Colonic mucosa (tissue), 4 donors: ENCODE data around the gene ARRDC5. TPM values are rescaled to one million over a fixed set of nuclear protein-coding genes. Genes with fewer than 3 reads are reported as not detected.

Experiments
- DNase-seq: peaks from one replicate; pipeline ENCODE4 v3.0.0-alpha.2; 2020
- H3K27ac ChIP-seq: fragments of 200-600 bp; one replicate; pipeline ENCODE4 v1.8.0; 2021
- H3K27me3 ChIP-seq: fragments of 200-600 bp; one replicate; pipeline ENCODE4 v1.8.0; 2021
- H3K36me3 ChIP-seq: fragments of 200-600 bp; one replicate; pipeline ENCODE4 v1.8.0; 2021
- H3K4me1 ChIP-seq: fragments of 200-600 bp; one replicate; pipeline ENCODE4 v1.8.0; 2021; ENCODE audit warnings: mild to moderate bottlenecking
- H3K4me3 ChIP-seq: fragments of 200-600 bp; one replicate; pipeline ENCODE4 v1.8.0; 2021
- H3K9ac ChIP-seq, 2 donors: one replicate each; pipeline ENCODE4 v1.7.0; 2013; ENCODE audit warnings: control low read depth in 2 of 2, low read depth in 2 of 2, low read length in 2 of 2
- H3K9me3 ChIP-seq: fragments of 200-600 bp; one replicate; pipeline ENCODE4 v1.8.0; 2021
- intact Hi-C: fragments of 100-400 bp; cut with DNase I; formaldehyde crosslinking; loops from one replicate; pipeline ENCODE4 v1.14.1; 2022
- total RNA-seq, 2 donors: library from RNA; stranded (reverse); fragmentation: NEBNext Ultra II Directional in 1 of 2; extraction: Animal tissue kit (Norgen Biotek cat#: 25700) in 1 of 2; gene quantifications; one replicate each; pipeline ENCODE4 v1.2.1, GENCODE V29; 2021
- TF ChIP-seq, protein P1 (sequence below): fragments of 200-600 bp; IDR thresholded peaks from one replicate; pipeline ENCODE4 v1.8.0; 2022; ENCODE audit warnings: antibody characterized with exemption, mild to moderate bottlenecking
- donor health status: healthy.
- donor health status: DM: no; HTN: no; CAD: no.
- donor health status: DM: no; HTN: no; CAD: no.

Gene ARRDC5
- total RNA-seq, 2 donors from 2014 or later = 0.15 TPM; not detected in 1

GRCh38 chr19:4935444-4935843, 32.7 kb upstream of the ARRDC5 start:
- Histone ChIP-seq H3K36me3 (no peaks in the 10 kb centered on the region), H3K9ac (no peak overlapping the region), H3K4me1 (no peaks in the 10 kb centered on the region), H3K27ac (no peak overlapping the region), H3K4me3 (no peak overlapping the region), H3K9me3 (no peaks in the 10 kb centered on the region), H3K27me3 (no peaks in the 10 kb centered on the region)
- TF ChIP-seq, protein P1, sequence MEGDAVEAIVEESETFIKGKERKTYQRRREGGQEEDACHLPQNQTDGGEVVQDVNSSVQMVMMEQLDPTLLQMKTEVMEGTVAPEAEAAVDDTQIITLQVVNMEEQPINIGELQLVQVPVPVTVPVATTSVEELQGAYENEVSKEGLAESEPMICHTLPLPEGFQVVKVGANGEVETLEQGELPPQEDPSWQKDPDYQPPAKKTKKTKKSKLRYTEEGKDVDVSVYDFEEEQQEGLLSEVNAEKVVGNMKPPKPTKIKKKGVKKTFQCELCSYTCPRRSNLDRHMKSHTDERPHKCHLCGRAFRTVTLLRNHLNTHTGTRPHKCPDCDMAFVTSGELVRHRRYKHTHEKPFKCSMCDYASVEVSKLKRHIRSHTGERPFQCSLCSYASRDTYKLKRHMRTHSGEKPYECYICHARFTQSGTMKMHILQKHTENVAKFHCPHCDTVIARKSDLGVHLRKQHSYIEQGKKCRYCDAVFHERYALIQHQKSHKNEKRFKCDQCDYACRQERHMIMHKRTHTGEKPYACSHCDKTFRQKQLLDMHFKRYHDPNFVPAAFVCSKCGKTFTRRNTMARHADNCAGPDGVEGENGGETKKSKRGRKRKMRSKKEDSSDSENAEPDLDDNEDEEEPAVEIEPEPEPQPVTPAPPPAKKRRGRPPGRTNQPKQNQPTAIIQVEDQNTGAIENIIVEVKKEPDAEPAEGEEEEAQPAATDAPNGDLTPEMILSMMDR = no peak
- intact Hi-C loops = no loop called here
- DNase-seq = no peak

DNA sequence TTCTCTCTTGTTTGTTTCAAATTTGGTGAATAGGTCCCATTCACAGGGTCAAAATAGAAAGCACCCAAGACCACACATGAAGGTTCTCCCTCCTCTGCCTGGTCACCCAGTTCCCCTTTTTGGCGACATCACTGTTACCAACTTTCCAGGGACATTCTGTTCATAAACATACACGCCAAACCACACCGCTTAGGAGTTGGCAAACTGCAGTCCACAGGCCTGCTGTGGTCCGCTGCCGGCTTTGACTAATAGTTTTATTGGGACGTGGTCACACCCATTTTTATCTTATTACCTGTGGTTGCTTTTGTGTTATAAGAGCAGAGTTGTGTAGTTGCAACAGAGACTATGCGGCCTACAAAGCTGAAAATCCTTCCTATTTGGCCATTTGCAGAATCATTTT, 30.8 kb upstream of the ARRDC5 start:
- no peak for DNase-seq
- H3K27ac ChIP-seq = no peak overlapping the region
- no peaks in the 10 kb centered on the region for H3K36me3 ChIP-seq
- H3K4me1 ChIP-seq = no peaks in the 10 kb centered on the region
- no peaks in the 10 kb centered on the region for H3K27me3 ChIP-seq
- H3K9me3 ChIP-seq = no peaks in the 10 kb centered on the region
- no peak overlapping the region for H3K4me3 ChIP-seq
- intact Hi-C loops = no loop called here
- H3K9ac ChIP-seq = no peak overlapping the region
- TF ChIP-seq, protein P1 = no peak

DNA sequence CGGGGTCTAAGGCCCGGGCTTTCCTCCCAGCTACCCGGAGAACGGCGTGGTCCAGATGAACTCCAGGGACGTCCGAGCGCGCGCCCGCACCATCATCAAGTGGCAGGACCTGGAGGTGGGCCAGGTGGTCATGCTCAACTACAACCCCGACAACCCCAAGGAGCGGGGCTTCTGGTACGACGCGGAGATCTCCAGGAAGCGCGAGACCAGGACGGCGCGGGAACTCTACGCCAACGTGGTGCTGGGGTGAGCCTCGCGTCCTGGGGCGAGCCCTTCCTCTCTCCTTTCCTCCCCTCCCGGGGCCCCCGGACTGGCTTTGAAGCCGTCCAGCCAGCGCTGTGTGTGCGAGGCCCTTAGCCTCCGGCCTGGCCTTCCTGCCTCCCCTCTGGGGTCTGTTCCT, 30.0 kb upstream of the ARRDC5 start:
- no peak overlapping the region for H3K9ac ChIP-seq
- no peaks in the 10 kb centered on the region for H3K36me3 ChIP-seq
- no peaks in the 10 kb centered on the region for H3K4me1 ChIP-seq
- no peak overlapping the region for H3K27ac ChIP-seq
- no peak for DNase-seq
- no peaks in the 10 kb centered on the region for H3K27me3 ChIP-seq
- H3K4me3 ChIP-seq = no peak overlapping the region
- intact Hi-C loops = no loop called here
- TF ChIP-seq, protein P1 = no peak
- H3K9me3 ChIP-seq = no peaks in the 10 kb centered on the region

DNA sequence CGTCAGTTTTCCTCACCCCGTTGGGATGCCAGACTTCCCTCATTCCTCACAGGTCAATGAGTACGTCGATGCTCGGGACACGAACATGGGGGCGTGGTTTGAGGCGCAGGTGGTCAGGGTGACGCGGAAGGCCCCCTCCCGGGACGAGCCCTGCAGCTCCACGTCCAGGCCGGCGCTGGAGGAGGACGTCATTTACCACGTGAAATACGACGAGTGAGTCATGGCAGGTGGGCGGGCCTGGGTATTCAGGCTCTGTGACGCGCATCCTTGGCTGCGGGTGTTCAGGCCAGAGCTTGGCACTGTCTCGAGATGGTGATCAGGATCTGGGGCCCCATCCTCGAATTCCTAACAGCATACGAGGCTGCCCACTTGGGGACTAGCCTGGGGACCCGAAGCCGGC, 28.0 kb upstream of the ARRDC5 start:
- no peak overlapping the region for H3K27ac ChIP-seq
- H3K4me1 ChIP-seq = no peaks in the 10 kb centered on the region
- intact Hi-C loops = no loop called here
- DNase-seq = no peak
- no peaks in the 10 kb centered on the region for H3K36me3 ChIP-seq
- no peaks in the 10 kb centered on the region for H3K27me3 ChIP-seq
- no peaks in the 10 kb centered on the region for H3K9me3 ChIP-seq
- no peak overlapping the region for H3K9ac ChIP-seq
- no peak overlapping the region for H3K4me3 ChIP-seq
- TF ChIP-seq, protein P1 = no peak

- Histone ChIP-seq H3K4me3 (no peak overlapping the region), H3K27ac (no peak overlapping the region), H3K9me3 (no peaks in the 10 kb centered on the region), H3K4me1 (no peaks in the 10 kb centered on the region), H3K9ac (no peak overlapping the region), H3K36me3 (no peaks in the 10 kb centered on the region), H3K27me3 (no peaks in the 10 kb centered on the region)
- intact Hi-C loops = no loop called here
- no peak for DNase-seq
- TF ChIP-seq, protein P1 = no peak
Measured at GRCh38 chr19:4929186-4929585, 26.5 kb upstream of the ARRDC5 start.

DNA sequence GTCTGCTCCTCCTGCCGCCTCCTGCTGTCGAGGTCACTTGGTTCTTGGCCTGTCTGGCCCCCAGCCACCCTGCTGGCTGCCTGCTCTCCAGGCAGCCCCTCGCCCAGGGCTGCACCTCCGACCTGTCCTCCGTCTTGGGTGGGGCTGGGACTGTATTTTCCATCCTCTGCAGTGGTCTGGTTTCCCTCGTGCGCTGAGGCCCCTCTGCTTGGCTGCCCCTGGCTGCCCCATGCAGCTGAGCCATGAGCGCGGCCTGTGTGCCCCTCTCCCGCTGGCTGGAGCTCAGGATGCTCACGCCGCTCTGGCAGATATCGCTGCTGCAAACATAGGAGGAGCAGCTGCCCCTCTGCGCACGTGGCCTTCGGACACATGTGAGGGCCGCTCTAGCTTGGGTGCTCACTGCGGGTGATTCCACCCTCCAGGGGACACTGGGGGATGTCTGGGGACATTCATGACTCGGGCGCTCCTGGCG, 20.6 kb upstream of the ARRDC5 start:
- TF ChIP-seq, protein P1 = no peak
- no peak for DNase-seq
- intact Hi-C loops = no loop called here
- no peaks in the 10 kb centered on the region for H3K9me3 ChIP-seq
- no peaks in the 10 kb centered on the region for H3K36me3 ChIP-seq
- H3K4me1 ChIP-seq = no peaks in the 10 kb centered on the region
- no peak overlapping the region for H3K27ac ChIP-seq
- no peaks in the 10 kb centered on the region for H3K27me3 ChIP-seq
- H3K4me3 ChIP-seq = no peak overlapping the region
- H3K9ac ChIP-seq = no peak overlapping the region
